Endothelial cell of umbilical vein (primary cell): ENCODE measurements around the gene ARID3B. TPM values are rescaled to one million over a fixed set of nuclear protein-coding genes. Genes with fewer than 3 reads are reported as not detected.

Experiments
- BruUV-seq: library from RNA; stranded (reverse); fragments of 400-500 nt; replicated peaks from 2 replicates; lab custom pipeline; 2021; lab: Mats Ljungman, UMichigan
- CTCF ChIA-PET: fragments of 300-600, 350-600 bp; sonication (Branson Sonifier 250); formaldehyde crosslinking; loops from one replicate; lab custom pipeline; 2021; ENCODE audit warnings: antibody characterized with exemption, inconsistent platforms; lab: Charles Lee
- POLR2A ChIA-PET: fragments of 300-600, 350-600 bp; sonication (Branson Sonifier 250); formaldehyde crosslinking; loops from one replicate; lab custom pipeline; 2021; ENCODE audit warnings: antibody characterized with exemption, inconsistent platforms; lab: Charles Lee
- DNase-seq: peaks from one replicate; pipeline ENCODE4 v3.0.0-alpha.2; 2011; ENCODE audit warnings: low read depth, low spot score
- FAIRE-seq: peaks from 2 replicates; lab custom pipeline; 2011; peaks lifted over from hg19 to GRCh38; lab: Jason Lieb, UNC
- H2AFZ ChIP-seq: 2 replicates; pipeline ENCODE4 v1.6.0; 2012; ENCODE audit warnings: low read depth, low read length, control low read depth, inconsistent platforms
- H3K27ac ChIP-seq: 2 replicates; pipeline ENCODE4 v1.5.1; 2011; ENCODE audit warnings: low read depth, mild to moderate bottlenecking, control low read depth, low read length, moderate library complexity; ENCODE audit not compliant: insufficient read depth
- H3K27me3 ChIP-seq, 2 experiments: 2 replicates each; pipeline versions ENCODE4 v1.6.0 to v1.6.1; 2011; ENCODE audit warnings: low read length in 2 of 2, mixed read lengths in 1 of 2; ENCODE audit not compliant: control insufficient read depth in 2 of 2, insufficient read depth in 2 of 2
- H3K36me3 ChIP-seq, 2 experiments: 2 replicates in 1 of 2; 3 replicates in 1 of 2; pipeline ENCODE4 v1.5.1; 2011; ENCODE audit warnings: low read length in 2 of 2, mild to moderate bottlenecking in 1 of 2, moderate library complexity in 1 of 2; ENCODE audit not compliant: control insufficient read depth in 2 of 2, insufficient read depth in 2 of 2; ENCODE audit errors: extremely low read depth in 1 of 2
- H3K4me1 ChIP-seq: 3 replicates; pipeline ENCODE4 v1.5.1; 2011; ENCODE audit warnings: mild to moderate bottlenecking, low read length; ENCODE audit not compliant: control insufficient read depth, insufficient read depth; ENCODE audit errors: extremely low read depth
- H3K4me2 ChIP-seq: 2 replicates; pipeline ENCODE4 v1.6.1; 2011; ENCODE audit warnings: low read length, control low read depth, mixed read lengths; ENCODE audit not compliant: insufficient read depth
- H3K4me3 ChIP-seq, 3 experiments: fragments of 200-600 bp in 1 of 3; sonication (generic), shearing (Covaris generic) in 1 of 3; replicated peaks in 1 of 3; 2 replicates each; pipeline ENCODE4 v1.5.1; 2011 to 2016; ENCODE audit warnings: control low read depth in 3 of 3, low read length in 3 of 3, mild to moderate bottlenecking in 2 of 3, inconsistent platforms in 1 of 3, low read depth in 1 of 3, moderate library complexity in 1 of 3; ENCODE audit not compliant: insufficient read depth in 1 of 3
- H3K79me2 ChIP-seq: 2 replicates; pipeline ENCODE4 v1.6.0; 2012; ENCODE audit warnings: low read length, inconsistent platforms; ENCODE audit not compliant: control insufficient read depth, insufficient read depth
- H3K9ac ChIP-seq: replicated peaks from 2 replicates; pipeline ENCODE3; 2011; ENCODE audit warnings: low read length, control low read depth; ENCODE audit not compliant: insufficient read depth; ENCODE audit errors: extremely low read depth
- H3K9me1 ChIP-seq: replicated peaks from 3 replicates; pipeline ENCODE4 v1.6.0; 2011; ENCODE audit warnings: mild to moderate bottlenecking, low read length; ENCODE audit not compliant: control insufficient read depth, insufficient read depth; ENCODE audit errors: extremely low read depth
- H3K9me3 ChIP-seq: replicated peaks from 2 replicates; pipeline ENCODE4 v1.5.1; 2012; ENCODE audit warnings: low read length, inconsistent platforms; ENCODE audit not compliant: control insufficient read depth, insufficient read depth
- H4K20me1 ChIP-seq: replicated peaks from 2 replicates; pipeline ENCODE3; 2011; ENCODE audit warnings: mild to moderate bottlenecking, low read length; ENCODE audit not compliant: control insufficient read depth, insufficient read depth; ENCODE audit errors: extremely low read depth
- FOS ChIP-seq: IDR thresholded peaks from 2 replicates; pipeline ENCODE4 v1.6.1; 2011; ENCODE audit warnings: mild to moderate bottlenecking, low read length, moderate library complexity, borderline replicate concordance; ENCODE audit not compliant: insufficient read depth
- GATA2 ChIP-seq: IDR thresholded peaks from 2 replicates; pipeline ENCODE4 v1.7.0; 2011; ENCODE audit warnings: low read depth, mild to moderate bottlenecking, moderate library complexity, mixed read lengths, low read length; ENCODE audit not compliant: insufficient read length, insufficient read depth
- JUN ChIP-seq: IDR thresholded peaks from 2 replicates; pipeline ENCODE4 v1.6.1; 2011; ENCODE audit warnings: borderline replicate concordance, low read depth; ENCODE audit not compliant: insufficient read length, insufficient read depth
- MAX ChIP-seq: IDR thresholded peaks from 2 replicates; pipeline ENCODE4 v1.6.1; 2011; ENCODE audit not compliant: insufficient read depth, insufficient read length
- MYC ChIP-seq: IDR thresholded peaks from one replicate; pipeline ENCODE4 v1.6.1; 2011; ENCODE audit warnings: mild to moderate bottlenecking, low read depth, low read length
- dilution Hi-C: fragments of 300-500 bp; cut with MboI; formaldehyde crosslinking; loops from one replicate; pipeline ENCODE4 v1.15.0; 2019; ENCODE audit warnings: low sequenced_read_pairs; ENCODE audit not compliant: extremely low pct_ligation_motif_present
- intact Hi-C: fragments of 100-400 bp; cut with micrococcal nuclease; formaldehyde crosslinking; loops from one replicate; pipeline ENCODE4 v1.10.0; 2022
- polyA plus RNA-seq, 4 experiments: library from polyadenylated mRNA; depleted of rRNA in 3 of 4; stranded (reverse) in 3 of 4; unstranded in 1 of 4; fragments of >200 nt; gene quantifications; 2 replicates each; pipeline versions ENCODE4 v1.2.1 to v1.2.3, GENCODE V29; 2011 to 2012; ENCODE audit warnings: missing spikeins in 1 of 4
- total RNA-seq: library from RNA; stranded (reverse); gene quantifications from 2 replicates; pipeline ENCODE4 v1.2.3, GENCODE V29; 2021

The ARID3B gene
- total and polyA plus RNA-seq, 2 donors (not counting 3 experiments of a cell fraction or from before 2014, with no cell fraction given): 6.2 to 10.0 TPM

GRCh38 chr15:74523982-74524381, 17.0 kb upstream of the ARID3B start:
- no peaks in the 10 kb centered on the region for H3K9me1 ChIP-seq
- H3K36me3 ChIP-seq: no peaks in the 10 kb centered on the region
- H3K4me3 ChIP-seq: no peak overlapping the region
- H3K9ac ChIP-seq: no peak overlapping the region
- H3K27me3 ChIP-seq: no peaks in the 10 kb centered on the region
- ChIA-PET POLR2A (no interaction called here), CTCF (no interaction called here)
- intact Hi-C loops (no loop called here), dilution Hi-C loops (no loop called here)
- DNase-seq (no peak), FAIRE-seq (no peak)
- H3K9me3 ChIP-seq: no peaks in the 10 kb centered on the region
- H2AFZ ChIP-seq: no peak overlapping the region
- no peak overlapping the region for H3K4me2 ChIP-seq
- no peaks in the 10 kb centered on the region for H3K79me2 ChIP-seq
- peaks cover 17% of the 10 kb centered on the region for H3K4me1 ChIP-seq
- H3K27ac ChIP-seq: no peak overlapping the region
- no peaks in the 10 kb centered on the region for H4K20me1 ChIP-seq
- BruUV-seq: no TSS peak
- TF ChIP-seq GATA2 (peak; percentile 77), MYC (no peak), FOS (peak; percentile 56)

DNA sequence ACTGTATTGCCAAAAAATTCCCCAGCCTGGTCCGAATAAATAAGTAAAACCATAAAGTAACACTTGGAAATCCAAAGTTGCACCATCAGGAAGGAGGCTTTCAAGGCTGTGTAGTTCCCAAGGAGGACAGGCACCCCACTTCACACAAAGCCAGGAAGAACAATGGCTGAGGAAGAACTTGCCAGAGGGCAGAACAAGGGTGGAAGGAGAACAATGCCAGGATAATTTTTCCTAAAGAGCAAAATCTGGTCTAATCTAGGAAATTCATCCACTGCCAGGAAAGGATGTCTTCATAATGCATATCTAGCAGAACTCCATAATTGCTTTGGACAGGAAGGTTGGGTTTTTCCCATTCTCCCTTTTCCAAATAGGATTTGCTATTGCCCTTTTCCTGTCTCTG, 15.7 kb upstream of the ARID3B start:
- Histone ChIP-seq H3K9me3 (no peaks in the 10 kb centered on the region), H4K20me1 (no peaks in the 10 kb centered on the region), H3K27me3 (no peaks in the 10 kb centered on the region), H3K36me3 (no peaks in the 10 kb centered on the region), H3K9me1 (no peaks in the 10 kb centered on the region), H3K4me1 (peaks cover 14% of the 10 kb centered on the region), H3K9ac (no peak overlapping the region), H2AFZ (no peak overlapping the region), H3K79me2 (no peaks in the 10 kb centered on the region), H3K27ac (peak overlapping the region; percentile 43), H3K4me2 (peak overlapping the region; percentile 35), H3K4me3 (no peak overlapping the region)
- ChIA-PET CTCF (no interaction called here), POLR2A (no interaction called here)
- dilution Hi-C loops: no loop called here
- TF ChIP-seq GATA2: peak; percentile 22
- TF ChIP-seq JUN: no peak
- TF ChIP-seq MAX: no peak
- intact Hi-C loops: loop anchor here (1.0 kb wide), 1 partner anchor 15 kb away; no protein-coding TSS in a partner anchor
- BruUV-seq: no TSS peak
- DNase-seq (peak; percentile 83), FAIRE-seq (peak; percentile 80)
